GM12864 (cell line): ENCODE results near the gene NOA1.
"Not testable (repeated sequence)": the region's sequence is repeated elsewhere in the genome, so short reads cannot be mapped to it uniquely, and the experiment has no call there.

Experiments
- DNase-seq: peaks from one replicate; pipeline ENCODE4 v3.0.0-alpha.2; 2011; ENCODE audit warnings: low read depth
- H3K4me3 ChIP-seq: 2 replicates; pipeline ENCODE4 v1.5.1; 2011; ENCODE audit warnings: mild to moderate bottlenecking, low read depth, low read length, control low read depth
- CTCF ChIP-seq: IDR thresholded peaks from 2 replicates; pipeline ENCODE4 v1.5.1; 2011; ENCODE audit warnings: low read depth, mild to moderate bottlenecking, moderate library complexity, low read length, control low read depth, inconsistent platforms; ENCODE audit errors: missing control alignments

NOA1 gene

GRCh38 chr4:56937262-56937661 lies 40.1 kb downstream of the NOA1 start:
- TF ChIP-seq CTCF: no peak
- no peak for DNase-seq
- no peak overlapping the region for H3K4me3 ChIP-seq

- no peak for TF ChIP-seq CTCF
- DNase-seq: no peak
- H3K4me3 ChIP-seq: no peak overlapping the region
Observed at GRCh38 chr4:56931924-56932323, 45.5 kb downstream of the NOA1 start.

GRCh38 chr4:56930638-56931037 lies 46.8 kb downstream of the NOA1 start:
- no peak overlapping the region for H3K4me3 ChIP-seq
- no peak for TF ChIP-seq CTCF
- no peak for DNase-seq

DNA sequence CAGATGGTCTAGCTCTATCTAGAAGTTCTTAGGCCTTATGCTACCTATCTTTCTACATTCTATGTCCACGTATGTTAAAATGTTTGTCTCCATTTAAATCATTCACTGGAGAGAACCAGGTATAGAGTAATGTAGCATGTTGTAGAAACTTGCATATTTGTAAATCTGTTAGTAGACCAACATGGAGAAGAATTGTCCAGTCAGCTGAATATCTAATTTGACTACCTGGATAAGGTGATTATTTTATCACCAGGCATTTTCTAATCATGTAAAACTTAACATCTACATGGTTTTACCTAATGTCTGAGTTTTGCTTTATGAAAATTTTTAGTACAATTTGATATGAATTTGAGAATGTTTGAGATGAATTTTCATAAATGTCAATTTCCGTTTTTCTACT lies 50.2 kb downstream of the NOA1 start:
- no peak overlapping the region for H3K4me3 ChIP-seq
- no peak for DNase-seq
- no peak for TF ChIP-seq CTCF

DNA sequence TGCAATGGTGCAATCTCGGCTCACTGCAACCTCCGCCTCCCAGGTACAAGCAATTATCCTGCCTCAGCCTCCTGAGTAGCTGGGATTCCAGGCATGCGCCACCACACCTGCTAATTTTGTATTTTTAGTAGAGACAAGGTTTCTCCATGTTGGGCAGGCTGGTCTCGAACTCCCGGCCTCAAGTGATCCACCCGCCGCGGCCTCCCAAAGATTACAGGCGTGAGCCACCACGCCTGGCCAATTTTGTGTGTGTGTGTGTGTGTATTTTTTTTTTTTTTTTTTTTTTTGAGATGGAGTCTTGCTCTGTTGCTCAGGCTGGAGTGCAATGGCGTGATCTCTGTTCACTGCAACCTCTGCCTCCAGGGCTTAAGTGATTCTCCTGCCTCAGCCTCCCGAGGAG lies 62.4 kb downstream of the NOA1 start:
- H3K4me3 ChIP-seq: not testable (repeated sequence)

DNA sequence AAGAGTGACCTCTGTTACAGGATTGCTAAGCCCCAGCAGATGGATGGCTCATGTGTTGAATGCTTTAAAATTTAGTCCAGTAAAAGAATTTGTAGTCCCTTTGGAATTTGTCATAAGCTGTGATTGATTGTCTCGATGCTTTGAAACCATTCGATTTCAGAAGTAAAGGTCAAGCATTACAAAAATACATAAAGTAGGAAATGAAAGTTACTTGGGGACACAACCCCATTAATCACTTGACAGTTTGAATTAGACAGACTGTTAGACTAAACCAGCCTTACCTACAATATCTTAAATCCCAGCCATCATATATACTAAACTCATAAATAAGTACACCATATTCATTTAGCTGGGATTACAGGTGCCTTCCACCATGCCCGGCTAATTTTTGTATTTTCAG lies 63.1 kb downstream of the NOA1 start:
- no peak overlapping the region for H3K4me3 ChIP-seq
- no peak for TF ChIP-seq CTCF
- no peak for DNase-seq

More for the DNA sequence above, 62.4 kb downstream of the NOA1 start:
- DNase-seq: not testable (repeated sequence)
